Measurements from ENCODE around the gene MEX3A. TPM values are rescaled to one million over a fixed set of nuclear protein-coding genes. Genes with fewer than 3 reads are reported as not detected.

Gene MEX3A
- total RNA-seq, 1 donor from 2014 or later = 32.2 TPM

DNA sequence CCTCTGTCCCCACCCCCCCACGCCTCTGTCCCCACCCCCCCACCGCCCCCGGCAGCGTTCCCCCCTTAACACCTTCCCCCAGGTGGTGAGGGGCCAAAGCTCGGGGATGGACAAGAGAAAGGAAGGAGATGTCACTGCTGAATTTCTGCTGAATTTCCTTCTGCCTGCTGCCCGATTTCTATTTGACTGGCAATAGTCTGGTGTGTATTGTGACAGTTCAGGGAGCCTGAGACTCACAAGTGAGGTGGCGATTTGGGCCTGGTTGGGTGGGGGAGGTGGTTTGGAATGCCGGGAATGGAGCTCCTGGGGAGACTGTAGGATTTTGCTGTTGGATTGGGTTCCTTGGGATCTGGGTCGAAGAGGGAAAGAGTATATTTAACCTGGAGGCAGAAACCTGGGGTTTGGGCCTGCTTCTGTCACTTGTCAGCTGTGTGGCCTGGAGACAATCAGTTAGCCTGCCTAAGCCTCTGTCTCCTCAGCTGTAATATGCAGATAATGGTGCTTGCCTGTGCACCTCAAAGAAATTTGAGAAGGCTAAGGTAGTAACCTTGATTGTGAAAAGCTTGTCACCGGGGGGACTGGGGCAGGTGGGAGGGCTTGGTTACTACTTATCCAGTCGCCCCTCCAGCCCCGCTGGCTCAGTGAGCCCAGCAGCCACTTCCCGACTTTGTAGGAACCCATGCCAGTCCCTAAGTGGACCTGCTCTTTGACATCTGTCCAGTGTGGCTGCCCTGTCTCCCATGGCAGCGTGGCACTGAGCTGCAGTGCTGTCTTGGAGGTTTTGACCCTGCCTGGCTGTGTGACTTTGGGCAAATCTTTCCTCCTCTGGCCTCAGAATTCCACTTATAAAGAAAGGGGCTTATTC, 24.6 kb upstream of the MEX3A start:
- Histone ChIP-seq H3K4me3 (peak overlapping the region; percentile 35), H4K20me1 (ENCODE audit: low read depth) (peaks cover 100% of the 10 kb centered on the region), H3K36me3 (no peaks in the 10 kb centered on the region), H3K4me2 (peak overlapping the region; percentile 75), H3K27me3 (no peaks in the 10 kb centered on the region), H2AFZ (replicated peaks) (no peak overlapping the region), H3F3A (ENCODE audit: low read depth) (peaks cover 40% of the 10 kb centered on the region), H3K9ac (no peak overlapping the region), H3K4me1 (peaks cover 43% of the 10 kb centered on the region), H3K9me3 (ENCODE audit: low read depth) (no peaks in the 10 kb centered on the region), H3K79me2 (ENCODE audit: low read depth) (peaks cover 50% of the 10 kb centered on the region), H3K27ac (peak overlapping the region; percentile 51)
- Mint-ChIP-seq H3K27ac (peak overlapping the region; percentile 96), H3K9me3 (no peaks in the 10 kb centered on the region), H3K4me1 (peaks cover 60% of the 10 kb centered on the region), H3K4me3 (peak overlapping the region; percentile 58), H3K36me3 (peaks cover 14% of the 10 kb centered on the region), H3K27me3 (ENCODE audit: insufficient read depth, low read depth) (peaks cover 15% of the 10 kb centered on the region)
- TF ChIP-seq, protein P1, sequence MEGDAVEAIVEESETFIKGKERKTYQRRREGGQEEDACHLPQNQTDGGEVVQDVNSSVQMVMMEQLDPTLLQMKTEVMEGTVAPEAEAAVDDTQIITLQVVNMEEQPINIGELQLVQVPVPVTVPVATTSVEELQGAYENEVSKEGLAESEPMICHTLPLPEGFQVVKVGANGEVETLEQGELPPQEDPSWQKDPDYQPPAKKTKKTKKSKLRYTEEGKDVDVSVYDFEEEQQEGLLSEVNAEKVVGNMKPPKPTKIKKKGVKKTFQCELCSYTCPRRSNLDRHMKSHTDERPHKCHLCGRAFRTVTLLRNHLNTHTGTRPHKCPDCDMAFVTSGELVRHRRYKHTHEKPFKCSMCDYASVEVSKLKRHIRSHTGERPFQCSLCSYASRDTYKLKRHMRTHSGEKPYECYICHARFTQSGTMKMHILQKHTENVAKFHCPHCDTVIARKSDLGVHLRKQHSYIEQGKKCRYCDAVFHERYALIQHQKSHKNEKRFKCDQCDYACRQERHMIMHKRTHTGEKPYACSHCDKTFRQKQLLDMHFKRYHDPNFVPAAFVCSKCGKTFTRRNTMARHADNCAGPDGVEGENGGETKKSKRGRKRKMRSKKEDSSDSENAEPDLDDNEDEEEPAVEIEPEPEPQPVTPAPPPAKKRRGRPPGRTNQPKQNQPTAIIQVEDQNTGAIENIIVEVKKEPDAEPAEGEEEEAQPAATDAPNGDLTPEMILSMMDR (IDR thresholded peaks at IDR 0.05) = no peak
- DNase-seq (ENCODE audit: low spot score) = peak; percentile 72

DNA sequence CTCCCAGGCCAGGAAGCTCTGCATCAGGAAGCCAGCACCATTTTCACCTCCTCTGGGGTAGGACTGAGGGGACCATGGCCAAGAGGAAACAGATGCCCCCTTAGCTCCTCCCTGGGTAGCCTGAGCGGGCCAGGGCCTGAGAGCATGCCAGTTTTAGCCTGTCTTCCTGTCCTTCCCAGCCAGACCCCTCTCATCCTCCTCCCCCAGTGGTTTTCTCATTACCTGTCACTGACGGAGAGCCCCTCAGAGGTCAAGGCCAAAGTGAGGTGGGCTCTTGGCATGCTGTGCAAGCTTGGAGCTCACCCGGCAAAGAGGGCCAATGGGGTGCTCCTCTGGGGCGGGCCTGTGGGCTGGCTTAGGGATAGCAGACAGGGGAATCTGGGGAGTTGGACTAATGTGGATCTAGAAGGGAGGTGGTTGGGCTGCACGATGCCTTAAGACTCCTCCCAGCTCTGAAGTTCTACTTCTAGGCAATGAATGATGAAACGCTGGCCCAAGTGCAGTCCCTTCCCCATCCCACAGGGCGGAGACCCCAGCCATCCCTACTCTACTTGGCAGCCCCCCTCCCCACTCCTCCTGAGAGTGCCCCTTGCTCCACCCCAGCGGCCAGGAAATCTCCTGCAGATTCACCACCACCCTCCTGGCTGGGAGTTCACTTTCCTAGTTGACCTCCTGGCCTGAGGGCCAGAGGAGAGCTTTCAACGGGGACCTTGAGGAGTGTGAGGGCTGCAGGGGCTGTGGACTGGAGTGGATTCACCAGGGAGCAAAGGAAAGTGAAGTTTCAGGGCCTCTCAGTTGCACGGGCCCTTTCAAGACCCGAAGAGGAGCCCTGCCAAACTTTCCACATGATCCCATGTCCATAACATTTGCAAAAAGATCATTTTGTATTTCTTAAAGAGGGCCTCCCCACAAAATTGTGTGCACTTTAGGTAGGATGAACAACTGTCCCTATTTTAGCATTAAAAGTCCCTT, 22.9 kb upstream of the MEX3A start:
- Mint-ChIP-seq H3K4me3 (peak overlapping the region; percentile 78), H3K27me3 (ENCODE audit: insufficient read depth, low read depth) (peaks cover 14% of the 10 kb centered on the region), H3K27ac (peak overlapping the region; percentile 97), H3K4me1 (peaks cover 73% of the 10 kb centered on the region), H3K36me3 (peaks cover 20% of the 10 kb centered on the region), H3K9me3 (no peaks in the 10 kb centered on the region)
- Histone ChIP-seq H3K27ac (no peak overlapping the region), H3K36me3 (no peaks in the 10 kb centered on the region), H3K9me3 (ENCODE audit: low read depth) (no peaks in the 10 kb centered on the region), H3K4me3 (peak overlapping the region; percentile 35), H3K9ac (no peak overlapping the region), H2AFZ (replicated peaks) (no peak overlapping the region), H4K20me1 (ENCODE audit: low read depth) (peaks cover 100% of the 10 kb centered on the region), H3K4me1 (peaks cover 43% of the 10 kb centered on the region), H3K4me2 (peak overlapping the region; percentile 75), H3F3A (ENCODE audit: low read depth) (peaks cover 38% of the 10 kb centered on the region), H3K27me3 (no peaks in the 10 kb centered on the region), H3K79me2 (ENCODE audit: low read depth) (peaks cover 65% of the 10 kb centered on the region)
- DNase-seq (ENCODE audit: low spot score) = no peak
- TF ChIP-seq EZH2phosphoT487 (IDR thresholded peaks at IDR 0.05) (no peak), EZH2 (IDR thresholded peaks at IDR 0.05) (no peak)
- TF ChIP-seq, protein P1 (IDR thresholded peaks at IDR 0.05) = peak; percentile 4

DNA sequence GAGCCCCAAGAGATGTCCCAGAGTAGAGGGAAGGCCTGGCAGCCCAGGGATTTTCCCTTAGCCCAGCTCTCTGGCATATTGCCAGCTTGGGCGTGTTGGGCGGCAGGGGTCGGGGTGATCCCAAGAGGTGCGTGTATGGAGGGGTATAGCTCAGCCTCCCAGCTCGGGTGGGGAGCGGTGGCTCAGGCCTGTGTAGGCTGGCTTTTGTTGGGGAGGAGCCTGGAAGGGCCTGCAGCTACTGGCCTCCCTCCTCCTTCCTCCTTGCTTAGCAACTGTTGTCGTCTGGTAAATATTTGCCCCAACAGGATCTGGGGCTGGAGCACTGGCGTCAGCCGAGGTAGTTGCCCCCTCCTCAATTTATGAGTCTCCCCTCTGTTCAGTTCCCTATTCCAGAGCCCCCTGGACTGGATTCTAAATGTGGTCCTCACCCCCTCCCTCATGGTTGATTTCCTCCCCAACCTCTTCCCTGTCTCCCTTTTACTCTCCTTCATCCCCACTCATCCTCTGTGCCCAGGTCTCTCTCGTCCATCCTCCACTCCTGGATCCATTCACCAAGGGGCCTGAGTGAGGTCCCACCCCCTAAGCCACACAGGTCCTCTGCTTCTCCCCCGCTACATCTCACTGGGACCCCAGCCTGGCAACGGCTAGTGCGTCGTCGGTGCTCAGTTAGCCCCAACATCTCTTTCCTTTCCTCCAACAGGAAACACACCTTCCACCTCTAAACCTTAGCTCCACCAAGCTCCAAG, 22.0 kb upstream of the MEX3A start:
- Mint-ChIP-seq H3K9me3 (no peaks in the 10 kb centered on the region), H3K27ac (peak overlapping the region; percentile 91), H3K4me3 (peak overlapping the region; percentile 72), H3K4me1 (peaks cover 72% of the 10 kb centered on the region), H3K27me3 (ENCODE audit: insufficient read depth, low read depth) (peaks cover 12% of the 10 kb centered on the region), H3K36me3 (peaks cover 17% of the 10 kb centered on the region)
- Histone ChIP-seq H3K27me3 (no peaks in the 10 kb centered on the region), H3K9ac (no peak overlapping the region), H4K20me1 (ENCODE audit: low read depth) (peaks cover 100% of the 10 kb centered on the region), H3K36me3 (no peaks in the 10 kb centered on the region), H2AFZ (replicated peaks) (no peak overlapping the region), H3K4me2 (peak overlapping the region; percentile 75), H3K9me3 (ENCODE audit: low read depth) (no peaks in the 10 kb centered on the region), H3K4me3 (no peak overlapping the region), H3K79me2 (ENCODE audit: low read depth) (peaks cover 74% of the 10 kb centered on the region), H3K4me1 (peaks cover 45% of the 10 kb centered on the region), H3F3A (ENCODE audit: low read depth) (peaks cover 40% of the 10 kb centered on the region), H3K27ac (no peak overlapping the region)
- TF ChIP-seq, protein P1 (IDR thresholded peaks at IDR 0.05) = no peak
- TF ChIP-seq EZH2phosphoT487 (IDR thresholded peaks at IDR 0.05) (no peak), EZH2 (IDR thresholded peaks at IDR 0.05) (no peak)
- no peak for DNase-seq (ENCODE audit: low spot score)
